Eye (tissue), 1 donor: Measurements from ENCODE around the gene HOXD11.

Experiments used
- DNase-seq: peaks from one replicate; pipeline ENCODE4 v3.0.0-alpha.2; 2015

Gene HOXD11

GRCh38 chr2:176136374-176137251, 29.5 kb downstream of the HOXD11 start:
- no peak for DNase-seq

- no peak for DNase-seq
Observed at GRCh38 chr2:176137252-176137580, 30.1 kb downstream of the HOXD11 start.

- no peak for DNase-seq
Observed at GRCh38 chr2:176137906-176138305, 30.8 kb downstream of the HOXD11 start.

GRCh38 chr2:176138526-176138922, 31.4 kb downstream of the HOXD11 start:
- DNase-seq: no peak

GRCh38 chr2:176138923-176139660, 32.0 kb downstream of the HOXD11 start:
- peak; percentile 69 for DNase-seq

GRCh38 chr2:176139661-176140512, 32.8 kb downstream of the HOXD11 start:
- no peak for DNase-seq

GRCh38 chr2:176140513-176141317, 33.6 kb downstream of the HOXD11 start:
- peak; percentile 95 for DNase-seq

- no peak for DNase-seq
Observed at GRCh38 chr2:176142281-176142680, 35.2 kb downstream of the HOXD11 start.

- DNase-seq: no peak
Observed at GRCh38 chr2:176145085-176145969, 38.2 kb downstream of the HOXD11 start.

- DNase-seq: no peak
Observed at GRCh38 chr2:176146101-176146500, 39.0 kb downstream of the HOXD11 start.

GRCh38 chr2:176146645-176147044, 39.6 kb downstream of the HOXD11 start:
- peak; percentile 29 for DNase-seq

GRCh38 chr2:176147210-176147799, 40.2 kb downstream of the HOXD11 start:
- peak; percentile 26 for DNase-seq

- peak; percentile 32 for DNase-seq
Observed at GRCh38 chr2:176147800-176148496, 40.9 kb downstream of the HOXD11 start.

- DNase-seq: peak; percentile 50
Observed at GRCh38 chr2:176148751-176149421, 41.8 kb downstream of the HOXD11 start.

- DNase-seq: peak; percentile 28
Observed at GRCh38 chr2:176149481-176149938, 42.4 kb downstream of the HOXD11 start.

GRCh38 chr2:176149939-176150583, 43.0 kb downstream of the HOXD11 start:
- peak; percentile 45 for DNase-seq

- no peak for DNase-seq
Observed at GRCh38 chr2:176150584-176151441, 43.7 kb downstream of the HOXD11 start.
